HG03175 (cell line): ENCODE data around the gene MAP1A.
"Not testable (repeated sequence)": the region's sequence is repeated elsewhere in the genome, so short reads cannot be mapped to it uniquely, and the experiment has no call there.

Source experiments
- ATAC-seq: cut with Tn5 transposase; IDR thresholded peaks from one replicate; pipeline ENCODE4 v1.9.1; 2021; ENCODE audit warnings: mild to moderate bottlenecking, moderate library complexity; ENCODE audit not compliant: unreplicated experiment

Gene MAP1A

GRCh38 chr15:43528542-43529007, 11.2 kb downstream of the MAP1A start:
- ATAC-seq, result no peak

DNA sequence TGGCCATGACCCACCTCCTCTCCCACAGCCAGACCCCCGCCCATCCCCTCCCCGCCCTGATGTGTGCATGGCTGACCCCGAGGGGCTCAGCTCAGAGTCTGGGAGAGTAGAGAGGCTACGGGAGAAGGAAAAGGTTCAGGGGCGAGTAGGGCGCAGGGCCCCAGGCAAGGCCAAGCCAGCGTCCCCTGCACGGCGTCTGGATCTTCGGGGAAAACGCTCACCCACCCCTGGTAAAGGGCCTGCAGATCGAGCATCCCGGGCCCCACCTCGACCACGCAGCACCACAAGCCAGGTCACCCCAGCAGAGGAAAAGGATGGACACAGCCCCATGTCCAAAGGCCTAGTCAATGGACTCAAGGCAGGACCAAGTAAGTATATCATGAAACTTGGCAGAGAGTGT, 11.7 kb downstream of the MAP1A start:
- no peak for ATAC-seq

- no peak for ATAC-seq
These were observed 12.4 kb downstream of the MAP1A start for GRCh38 chr15:43529587-43530345.

GRCh38 chr15:43531018-43531670, 13.7 kb downstream of the MAP1A start:
- ATAC-seq, result no peak

DNA sequence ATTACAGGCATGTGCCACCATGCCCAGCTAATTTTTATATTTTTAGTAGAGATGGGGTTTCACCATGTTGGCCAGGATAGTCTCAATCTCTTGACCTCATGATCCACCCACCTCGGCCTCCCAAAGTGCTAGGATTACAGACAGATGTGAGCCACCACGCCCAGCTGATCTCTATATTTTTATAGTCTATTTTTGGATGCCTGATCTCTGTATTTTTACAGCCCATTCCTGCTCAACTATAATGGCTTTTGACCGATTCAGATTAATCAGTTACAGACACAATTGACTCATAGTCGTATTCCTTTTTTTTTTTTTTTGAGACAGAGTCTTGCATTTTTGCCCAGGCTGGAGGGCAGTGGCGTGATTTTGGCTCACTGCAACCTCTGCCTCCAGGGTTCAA, 15.4 kb downstream of the MAP1A start:
- not testable (repeated sequence) for ATAC-seq

GRCh38 chr15:43534897-43535296, 17.5 kb downstream of the MAP1A start:
- no peak for ATAC-seq

DNA sequence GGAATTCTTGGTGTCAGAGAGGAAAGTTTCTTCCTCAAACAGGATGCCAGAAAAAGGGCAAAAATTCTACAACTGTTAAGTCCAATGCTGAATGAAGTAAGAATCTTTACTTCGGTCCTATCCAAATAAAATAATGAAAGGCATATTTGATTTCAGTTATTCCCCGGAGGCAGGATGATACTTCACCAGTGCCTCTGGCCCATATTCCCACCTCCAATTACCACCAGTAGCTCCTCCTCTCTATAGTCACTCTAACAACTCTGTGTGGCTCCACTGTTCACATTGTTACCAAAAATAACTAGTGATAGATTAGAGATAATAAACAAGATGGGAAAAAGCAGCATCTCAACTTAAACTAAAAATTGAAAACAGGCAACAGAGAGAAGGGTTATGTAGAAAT, 20.7 kb downstream of the MAP1A start:
- ATAC-seq, result no peak

- ATAC-seq, result no peak
These were observed 24.4 kb downstream of the MAP1A start for GRCh38 chr15:43541785-43542184.

GRCh38 chr15:43544266-43544665, 26.9 kb downstream of the MAP1A start:
- ATAC-seq, result no peak

- ATAC-seq, result no peak
These were observed 28.0 kb downstream of the MAP1A start for GRCh38 chr15:43545426-43545825.

- ATAC-seq, result no peak
These were observed 30.1 kb downstream of the MAP1A start for GRCh38 chr15:43547539-43547938.

DNA sequence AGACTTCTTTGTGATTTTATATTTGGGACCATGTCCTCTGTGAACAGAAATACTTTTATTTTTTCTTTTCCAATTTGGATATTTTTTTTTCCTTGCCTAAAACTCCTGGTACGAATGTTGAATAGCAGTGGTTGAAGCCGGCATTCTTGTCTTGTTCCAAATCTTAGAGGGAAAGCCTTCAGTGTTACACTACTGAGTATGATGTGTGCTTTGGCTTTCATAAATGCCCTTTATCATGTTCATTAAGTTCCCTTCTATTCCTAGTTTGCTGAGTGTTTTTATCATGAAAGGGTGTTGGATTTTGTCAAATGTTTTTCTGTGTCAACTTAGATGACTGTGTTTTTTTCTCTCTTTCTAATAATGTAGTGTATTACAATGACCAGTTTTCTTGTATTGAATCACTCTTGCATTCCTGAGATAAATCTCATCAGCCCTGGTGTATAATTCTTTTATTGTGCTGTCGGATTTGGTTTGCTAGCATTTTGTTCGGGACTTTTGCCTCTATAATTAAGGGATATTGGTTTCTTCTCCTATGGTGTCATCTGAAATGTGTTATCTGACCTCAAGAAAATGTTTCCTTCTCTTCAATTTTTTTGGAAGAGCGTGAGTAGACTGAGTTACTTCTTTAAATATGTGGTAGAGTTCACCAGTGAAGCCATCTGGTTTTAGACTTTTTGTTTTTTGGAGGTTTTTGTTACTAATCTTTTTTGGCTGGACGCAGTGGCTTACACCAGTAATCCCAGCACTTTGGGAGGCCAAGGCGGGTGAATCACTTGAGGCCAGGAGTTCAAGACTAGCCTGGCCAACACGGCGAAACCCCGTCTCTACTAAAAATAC, 33.3 kb downstream of the MAP1A start:
- ATAC-seq, result no peak

DNA sequence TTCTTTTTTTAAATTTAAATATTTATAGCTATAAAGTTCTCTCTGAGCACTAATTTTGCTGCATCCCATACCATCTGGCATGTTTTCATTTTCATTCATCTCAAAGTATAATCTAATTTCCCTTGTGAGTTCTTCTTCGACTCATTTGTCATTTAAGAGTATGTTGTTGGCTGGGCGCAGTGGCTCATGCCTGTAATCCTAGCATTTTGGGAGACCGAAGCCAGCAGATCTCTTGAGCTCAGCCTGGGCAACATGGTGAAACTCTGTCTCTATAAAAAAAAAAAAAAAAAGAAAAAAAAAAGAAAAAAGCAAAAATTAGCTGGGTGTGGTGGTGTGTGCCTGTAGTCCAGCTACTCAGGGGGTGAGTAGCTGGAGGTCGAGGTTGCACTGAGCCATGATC, 34.8 kb downstream of the MAP1A start:
- ATAC-seq, result no peak

- ATAC-seq, result no peak
These were observed 35.6 kb downstream of the MAP1A start for GRCh38 chr15:43552986-43553385.

DNA sequence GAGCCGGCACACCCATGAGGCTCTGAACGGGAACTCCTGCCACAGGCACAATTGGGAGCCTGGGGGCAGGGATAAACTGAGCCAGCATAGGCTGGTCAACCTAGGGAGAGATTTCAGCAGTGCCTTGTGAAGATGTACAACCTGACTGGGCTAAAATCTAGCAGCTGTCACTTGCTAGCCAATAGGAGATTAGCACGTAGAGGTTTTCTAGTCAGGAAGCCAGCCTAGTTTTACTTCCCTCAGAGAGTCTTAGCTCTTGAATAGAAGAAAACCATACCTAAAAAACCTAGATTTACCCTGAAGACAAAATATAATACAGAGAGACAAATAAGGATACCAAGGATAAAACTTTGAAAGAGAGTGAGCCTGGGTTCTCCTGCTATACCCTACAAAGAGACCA, 45.3 kb downstream of the MAP1A start:
- not testable (repeated sequence) for ATAC-seq

DNA sequence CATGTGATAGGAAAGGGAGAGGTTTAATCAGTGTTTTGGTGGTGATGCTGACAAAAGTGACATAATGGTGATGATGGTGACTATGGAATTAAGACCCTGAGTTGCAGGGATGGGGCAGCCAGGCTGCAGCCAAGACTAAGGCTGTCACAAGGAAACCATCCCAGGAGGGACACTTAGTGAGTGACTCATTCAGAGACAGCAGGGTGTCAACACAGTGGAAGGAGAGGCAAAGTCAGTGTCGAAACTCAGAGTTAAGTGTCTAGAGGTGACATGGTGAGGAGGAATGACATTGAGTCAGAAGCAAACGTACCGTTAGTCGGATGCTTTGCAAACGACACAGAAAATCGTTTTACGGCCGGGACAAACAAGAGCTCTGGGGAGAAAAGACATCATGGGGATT, 46.4 kb downstream of the MAP1A start:
- not testable (repeated sequence) for ATAC-seq

- not testable (repeated sequence) for ATAC-seq
These were observed 49.2 kb downstream of the MAP1A start for GRCh38 chr15:43566615-43567014.

GRCh38 chr15:43574607-43575006, 57.2 kb downstream of the MAP1A start:
- not testable (repeated sequence) for ATAC-seq
